NB4 (cell line): ENCODE results near the gene EVI5.
A peak's percentile ranks its signal among the peaks of the same experiment; 100 is the strongest.

ENCODE experiments used
- DNase-seq: peaks from one replicate; pipeline ENCODE4 v3.0.0; 2010; ENCODE audit warnings: low read depth
- H3K4me3 ChIP-seq: one replicate; pipeline ENCODE4 v1.5.1; 2011; ENCODE audit warnings: mild to moderate bottlenecking, low read depth, low read length, moderate library complexity
- MYC ChIP-seq: IDR thresholded peaks from 2 replicates; pipeline ENCODE4 v1.6.1; 2011; ENCODE audit warnings: low read depth, low read length
- POLR2A ChIP-seq: IDR thresholded peaks from 2 replicates; pipeline ENCODE4 v1.6.1; 2011; ENCODE audit warnings: mild to moderate bottlenecking; ENCODE audit not compliant: insufficient read length; ENCODE audit errors: extremely low read depth
- TF ChIP-seq, protein P1 (sequence below): IDR thresholded peaks from 2 replicates; pipeline ENCODE4 v1.6.1; 2011; ENCODE audit warnings: low read depth, low read length
- TF ChIP-seq, protein P2 (sequence below): IDR thresholded peaks from one replicate; pipeline ENCODE4 v1.5.1; 2012; ENCODE audit warnings: low read depth, low read length

EVI5 gene

DNA sequence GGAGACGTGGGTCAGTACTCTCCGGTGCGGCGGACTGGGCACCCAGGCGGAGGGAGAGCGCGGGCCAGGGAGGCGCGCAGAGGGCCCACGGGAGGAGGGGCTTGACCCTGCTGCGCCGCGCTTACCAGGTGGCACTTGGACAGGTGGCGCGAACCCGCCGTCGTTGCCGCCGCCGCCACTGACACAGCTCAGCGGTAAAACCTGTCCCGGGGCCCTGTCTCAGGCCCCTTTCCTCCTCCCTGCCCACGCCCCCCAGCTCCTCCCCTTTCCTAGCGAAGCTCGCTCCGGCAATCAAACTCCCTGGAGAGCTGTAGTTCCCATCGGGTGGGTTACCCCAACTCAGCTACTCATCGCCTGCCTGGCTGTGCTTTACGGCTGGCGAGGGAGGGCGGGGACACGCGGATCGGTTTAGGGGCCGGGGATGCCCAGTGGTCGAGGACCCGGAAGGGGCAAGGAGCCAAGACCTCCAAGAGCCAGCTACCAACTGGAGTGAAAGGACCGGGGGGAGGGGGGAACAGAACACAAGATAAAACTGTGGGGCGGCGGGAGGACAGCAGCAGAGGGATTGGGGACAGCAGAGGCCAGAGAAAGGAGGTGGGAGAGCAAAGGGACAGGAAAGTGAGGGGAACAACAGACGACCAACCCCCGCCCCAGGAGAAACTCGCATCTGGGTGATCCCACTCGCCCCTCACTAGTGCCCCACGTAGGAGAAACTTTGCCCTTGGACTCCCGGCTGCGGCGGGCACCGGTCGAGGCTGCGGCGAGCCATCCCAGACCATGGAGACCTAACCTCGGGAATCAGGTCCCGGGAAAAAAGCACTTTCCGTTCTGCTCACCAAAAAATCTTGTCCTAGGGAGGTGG, 301.1 kb downstream of the EVI5 start:
- peak; percentile 99 for DNase-seq
- TF ChIP-seq, protein P1, sequence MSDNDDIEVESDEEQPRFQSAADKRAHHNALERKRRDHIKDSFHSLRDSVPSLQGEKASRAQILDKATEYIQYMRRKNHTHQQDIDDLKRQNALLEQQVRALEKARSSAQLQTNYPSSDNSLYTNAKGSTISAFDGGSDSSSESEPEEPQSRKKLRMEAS: peak; percentile 71
- TF ChIP-seq, protein P2, sequence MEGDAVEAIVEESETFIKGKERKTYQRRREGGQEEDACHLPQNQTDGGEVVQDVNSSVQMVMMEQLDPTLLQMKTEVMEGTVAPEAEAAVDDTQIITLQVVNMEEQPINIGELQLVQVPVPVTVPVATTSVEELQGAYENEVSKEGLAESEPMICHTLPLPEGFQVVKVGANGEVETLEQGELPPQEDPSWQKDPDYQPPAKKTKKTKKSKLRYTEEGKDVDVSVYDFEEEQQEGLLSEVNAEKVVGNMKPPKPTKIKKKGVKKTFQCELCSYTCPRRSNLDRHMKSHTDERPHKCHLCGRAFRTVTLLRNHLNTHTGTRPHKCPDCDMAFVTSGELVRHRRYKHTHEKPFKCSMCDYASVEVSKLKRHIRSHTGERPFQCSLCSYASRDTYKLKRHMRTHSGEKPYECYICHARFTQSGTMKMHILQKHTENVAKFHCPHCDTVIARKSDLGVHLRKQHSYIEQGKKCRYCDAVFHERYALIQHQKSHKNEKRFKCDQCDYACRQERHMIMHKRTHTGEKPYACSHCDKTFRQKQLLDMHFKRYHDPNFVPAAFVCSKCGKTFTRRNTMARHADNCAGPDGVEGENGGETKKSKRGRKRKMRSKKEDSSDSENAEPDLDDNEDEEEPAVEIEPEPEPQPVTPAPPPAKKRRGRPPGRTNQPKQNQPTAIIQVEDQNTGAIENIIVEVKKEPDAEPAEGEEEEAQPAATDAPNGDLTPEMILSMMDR: no peak
- TF ChIP-seq POLR2A (peak; percentile 88), MYC (peak; percentile 68)
- peak overlapping the region; percentile 99 for H3K4me3 ChIP-seq

DNA sequence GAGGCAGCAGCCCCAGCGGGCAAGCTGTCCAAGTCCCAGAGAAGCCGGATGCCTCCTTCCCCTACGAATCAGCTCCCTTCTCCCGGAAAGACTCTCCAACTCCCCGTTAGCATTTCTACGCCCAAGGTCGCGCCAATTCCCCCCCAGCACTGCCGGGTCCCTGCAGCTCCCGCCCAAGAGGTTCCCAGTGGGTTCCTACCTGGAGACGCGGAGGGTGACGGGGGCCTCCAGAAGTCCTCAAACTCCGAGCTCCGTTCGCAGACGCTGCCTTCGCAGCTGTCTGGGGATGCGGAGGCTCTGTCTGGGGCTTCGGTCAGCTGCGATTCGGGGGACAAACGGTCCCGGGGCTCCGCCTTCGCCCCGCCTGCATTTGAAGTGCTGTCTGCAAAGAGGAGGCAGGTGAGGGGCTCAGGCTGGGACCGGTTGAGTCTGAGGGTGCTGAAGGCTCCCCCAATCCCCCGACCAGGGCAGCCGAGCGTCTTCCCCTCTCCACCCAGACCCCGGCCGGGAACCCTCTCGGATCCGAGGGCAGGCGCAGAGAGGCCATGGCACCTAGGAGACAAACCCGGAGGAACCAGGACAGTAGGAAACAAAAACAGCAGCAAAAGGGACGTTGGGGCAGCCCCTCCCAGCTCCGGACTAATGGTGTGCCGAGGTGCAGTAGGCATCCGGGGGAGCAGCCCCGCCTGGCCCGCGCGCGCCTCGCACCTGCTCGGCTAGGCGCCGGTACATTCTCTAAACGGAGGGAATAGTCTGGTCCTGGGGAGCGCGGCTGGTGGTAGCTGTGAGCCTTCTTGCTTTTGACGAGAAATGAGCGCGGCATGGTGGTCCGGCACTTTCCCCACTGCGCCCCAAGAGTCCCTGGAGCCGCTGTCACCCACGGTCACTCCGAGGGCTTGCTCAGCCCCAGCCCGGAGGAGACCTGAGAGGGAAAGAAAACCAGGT, 302.0 kb downstream of the EVI5 start:
- TF ChIP-seq POLR2A: no peak
- DNase-seq: peak; percentile 54
- peak overlapping the region; percentile 99 for H3K4me3 ChIP-seq

DNA sequence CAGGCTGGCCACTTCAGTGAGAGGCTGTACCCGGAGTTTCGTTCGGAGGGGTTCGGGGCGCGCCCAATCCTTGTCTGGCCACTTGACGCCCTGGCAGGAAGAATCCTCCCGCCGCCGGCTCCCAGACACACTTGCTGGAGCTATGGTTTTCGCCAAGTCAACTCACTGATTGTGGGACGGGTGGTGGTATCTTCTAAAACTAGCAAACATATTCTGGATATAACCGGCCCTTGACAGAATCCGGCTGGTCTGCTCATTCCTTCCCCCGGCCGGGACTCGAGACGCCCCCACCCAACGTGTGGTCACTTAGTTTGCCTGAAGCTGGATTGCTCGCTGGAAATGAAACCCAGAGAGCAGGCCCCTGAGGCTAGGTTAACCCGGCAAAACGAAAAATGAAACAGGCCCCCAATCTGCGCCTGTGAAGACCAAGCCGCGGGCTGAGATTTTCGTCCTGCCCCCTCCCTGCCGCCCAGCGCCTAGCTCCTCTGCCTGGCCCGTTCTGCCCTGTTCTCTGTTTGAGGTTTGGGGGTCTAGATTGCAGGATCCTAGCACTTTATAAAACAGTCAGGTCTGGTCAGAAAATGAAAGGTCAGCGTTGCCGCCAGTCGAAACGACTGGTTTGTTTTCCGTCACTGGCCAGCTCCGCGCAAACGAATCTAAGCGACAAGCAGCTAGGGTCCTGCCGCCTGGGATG, 302.8 kb downstream of the EVI5 start:
- no peak for TF ChIP-seq POLR2A
- TF ChIP-seq, protein P2: no peak
- TF ChIP-seq, protein P1: no peak
- no peak for TF ChIP-seq MYC
- peak; percentile 66 for DNase-seq
- H3K4me3 ChIP-seq: peak overlapping the region; percentile 99

DNA sequence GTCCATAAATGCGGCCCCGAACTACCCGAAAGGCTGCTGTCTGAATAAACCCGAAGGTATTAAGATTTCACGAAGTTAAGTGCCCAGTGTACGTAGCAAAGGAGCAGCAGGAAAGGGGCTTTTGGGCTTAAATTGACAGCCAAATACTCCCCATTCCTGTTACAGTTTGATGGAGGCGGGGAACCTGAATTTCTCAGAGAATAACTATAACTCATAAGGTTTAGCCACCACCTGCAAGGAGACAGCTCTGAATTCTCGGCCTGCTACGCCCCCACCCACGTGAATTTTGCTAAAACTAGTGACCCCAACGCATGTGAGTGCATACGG, 303.3 kb downstream of the EVI5 start:
- no peak for DNase-seq
- peak overlapping the region; percentile 99 for H3K4me3 ChIP-seq
- TF ChIP-seq, protein P2: no peak
- TF ChIP-seq POLR2A (peak; percentile 2), MYC (no peak)
- TF ChIP-seq, protein P1: no peak

DNA sequence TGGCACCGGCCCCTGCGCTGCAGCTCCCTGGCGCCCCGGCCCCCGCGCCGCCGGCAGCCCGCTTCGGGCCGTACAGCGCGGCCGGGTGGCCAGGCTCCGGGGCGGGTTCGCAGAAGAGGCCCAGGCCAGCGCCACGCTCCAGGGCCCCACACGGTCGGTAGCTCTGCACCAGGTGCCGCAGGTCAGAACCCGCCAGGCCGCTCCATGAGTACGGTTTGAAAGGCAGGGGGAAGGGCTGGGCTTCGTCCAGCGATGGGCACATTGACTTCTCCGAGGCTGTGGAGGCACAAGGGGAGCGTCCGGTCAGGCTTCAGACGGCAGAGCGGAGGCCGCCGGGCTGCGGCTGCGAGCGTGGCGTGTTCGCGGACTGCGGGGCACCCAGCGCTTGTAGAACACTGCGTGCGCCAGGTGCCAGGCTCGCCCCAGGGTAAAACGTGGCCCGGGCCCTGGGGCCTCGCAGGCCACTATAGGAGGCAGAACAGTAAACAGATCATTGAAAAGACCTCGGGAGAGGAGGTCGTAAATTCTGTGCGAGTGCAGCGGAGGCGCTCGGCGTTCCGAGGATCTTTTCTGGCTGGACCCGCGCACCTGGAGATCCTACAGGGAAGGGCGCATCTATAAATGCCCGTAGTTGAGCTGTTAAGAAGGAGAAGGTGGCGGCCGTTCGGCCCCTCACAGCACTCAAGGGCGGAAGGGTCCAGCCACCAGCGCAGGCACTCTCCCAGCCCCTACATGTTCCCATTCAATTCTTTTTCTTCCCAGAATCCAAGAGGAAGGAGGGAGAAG, 303.9 kb downstream of the EVI5 start:
- peak overlapping the region; percentile 99 for H3K4me3 ChIP-seq
- TF ChIP-seq MYC: no peak
- peak; percentile 7 for TF ChIP-seq POLR2A
- TF ChIP-seq, protein P1: no peak
- peak; percentile 59 for DNase-seq

DNA sequence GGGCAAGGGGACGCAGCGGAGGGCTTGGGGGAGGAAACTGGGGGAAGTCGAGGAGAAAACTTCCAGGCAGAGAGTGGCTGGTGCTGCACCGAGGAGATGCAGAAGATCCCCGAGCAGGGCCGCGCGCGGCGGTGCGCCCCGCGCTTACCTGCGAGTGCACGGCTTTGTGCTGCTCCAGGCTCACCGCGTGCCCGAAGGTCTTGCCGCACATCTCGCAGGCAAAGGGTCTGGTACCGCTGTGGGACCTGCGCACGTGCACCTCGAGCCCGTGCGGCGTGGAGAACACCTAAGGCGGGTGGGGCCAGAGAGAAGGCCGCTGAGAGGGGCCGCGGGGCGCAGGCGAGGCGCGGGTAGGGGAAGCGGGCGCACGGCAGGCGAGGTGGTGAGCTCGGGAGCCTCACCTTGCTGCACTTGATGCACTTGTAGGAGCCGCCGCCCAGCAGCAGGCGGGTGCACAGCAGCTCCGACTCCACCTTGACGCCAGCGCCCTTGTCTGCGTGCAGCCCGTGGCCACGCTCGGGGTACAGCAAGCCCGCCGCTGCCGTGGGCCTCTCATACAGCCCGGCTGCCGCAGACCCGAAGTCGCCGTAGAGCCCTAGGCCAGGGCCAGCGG, 304.6 kb downstream of the EVI5 start:
- DNase-seq: peak; percentile 57

More for the DNA sequence above, 304.6 kb downstream of the EVI5 start:
- TF ChIP-seq, protein P1: peak; percentile 58
- TF ChIP-seq MYC (0 out of 2 replicates have a peak, but pooled peaks have one; percentile 14), POLR2A (no peak)
- H3K4me3 ChIP-seq: peak overlapping the region; percentile 99
